ENCODE measurements around the gene MYH9. TPM values are rescaled to one million over a fixed set of nuclear protein-coding genes. Genes with fewer than 3 reads are reported as not detected.
"Not testable (repeated sequence)": the region's sequence is repeated elsewhere in the genome, so short reads cannot be mapped to it uniquely, and the experiment has no call there.

The MYH9 gene
- total RNA-seq, 1 experiment from 2014 or later = 653 TPM

DNA sequence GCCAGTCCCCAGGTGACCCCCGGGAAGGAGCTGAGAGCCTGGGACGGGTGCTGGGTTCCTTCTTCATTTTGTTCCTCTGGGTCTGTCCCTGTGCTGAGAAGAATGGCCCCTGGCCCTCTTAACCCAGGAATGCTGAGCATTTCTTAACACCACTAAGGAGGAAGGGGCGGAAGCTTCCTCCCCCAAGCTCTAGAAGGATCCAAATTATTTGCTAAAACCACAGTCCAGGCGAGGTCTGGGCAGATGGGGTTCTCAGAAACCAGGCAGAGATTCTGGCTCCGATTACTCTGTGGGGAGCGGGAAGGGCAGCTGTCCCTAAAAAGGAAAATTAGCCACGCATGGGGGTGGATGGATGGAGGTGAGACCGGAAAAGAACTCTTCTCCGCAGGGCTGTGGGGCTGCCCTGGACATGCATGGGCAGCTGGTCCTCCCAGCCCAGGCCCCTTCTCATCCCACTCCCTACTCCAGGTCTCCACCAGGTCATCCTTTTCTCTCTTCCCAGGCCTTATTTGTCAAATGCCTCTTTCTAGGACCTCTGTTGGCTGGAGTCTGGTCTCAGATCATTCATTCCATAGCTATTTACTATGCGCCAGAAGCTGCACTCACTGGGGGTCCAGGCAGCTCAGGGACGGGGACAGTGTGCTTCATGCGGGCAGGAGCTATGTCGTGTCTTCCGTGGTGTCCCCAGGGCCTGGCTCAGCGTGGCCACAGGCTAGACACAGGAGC lies 45.0 kb upstream of the MYH9 start:
- DNase-seq (ENCODE audit: unreplicated experiment) = no peak
- intact Hi-C loops (cut with micrococcal nuclease) = no loop called here
- Mint-ChIP-seq H3K4me1 (ENCODE audit: insufficient read depth, unreplicated experiment) (peaks cover 23% of the 10 kb centered on the region), H3K4me3 (ENCODE audit: unreplicated experiment) (no peak overlapping the region), H3K27me3 (ENCODE audit: insufficient read depth, unreplicated experiment) (no peaks in the 10 kb centered on the region), H3K27ac (ENCODE audit: low read depth, unreplicated experiment) (no peak overlapping the region), H3K9me3 (ENCODE audit: unreplicated experiment) (no peaks in the 10 kb centered on the region), H3K36me3 (ENCODE audit: insufficient read depth, unreplicated experiment) (peaks cover 7% of the 10 kb centered on the region)
- ChIA-PET CTCF (interaction anchor here (0.6 to 1.2 kb wide), 3 partner anchors 9 to 1384 kb away, joined by 3 to 4 read pairs (median 3); no protein-coding TSS in a partner anchor), POLR2A (interaction anchor here (0.9 kb wide), 1 partner anchor 45 kb away, joined by 4 read pairs; the partner anchor contains the start of gene MYH9)
- TF ChIP-seq, protein P1, sequence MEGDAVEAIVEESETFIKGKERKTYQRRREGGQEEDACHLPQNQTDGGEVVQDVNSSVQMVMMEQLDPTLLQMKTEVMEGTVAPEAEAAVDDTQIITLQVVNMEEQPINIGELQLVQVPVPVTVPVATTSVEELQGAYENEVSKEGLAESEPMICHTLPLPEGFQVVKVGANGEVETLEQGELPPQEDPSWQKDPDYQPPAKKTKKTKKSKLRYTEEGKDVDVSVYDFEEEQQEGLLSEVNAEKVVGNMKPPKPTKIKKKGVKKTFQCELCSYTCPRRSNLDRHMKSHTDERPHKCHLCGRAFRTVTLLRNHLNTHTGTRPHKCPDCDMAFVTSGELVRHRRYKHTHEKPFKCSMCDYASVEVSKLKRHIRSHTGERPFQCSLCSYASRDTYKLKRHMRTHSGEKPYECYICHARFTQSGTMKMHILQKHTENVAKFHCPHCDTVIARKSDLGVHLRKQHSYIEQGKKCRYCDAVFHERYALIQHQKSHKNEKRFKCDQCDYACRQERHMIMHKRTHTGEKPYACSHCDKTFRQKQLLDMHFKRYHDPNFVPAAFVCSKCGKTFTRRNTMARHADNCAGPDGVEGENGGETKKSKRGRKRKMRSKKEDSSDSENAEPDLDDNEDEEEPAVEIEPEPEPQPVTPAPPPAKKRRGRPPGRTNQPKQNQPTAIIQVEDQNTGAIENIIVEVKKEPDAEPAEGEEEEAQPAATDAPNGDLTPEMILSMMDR (IDR thresholded peaks at IDR 0.05; ENCODE audit: unreplicated experiment) = no peak
- BruUV-seq (replicated peaks) = no TSS peak

DNA sequence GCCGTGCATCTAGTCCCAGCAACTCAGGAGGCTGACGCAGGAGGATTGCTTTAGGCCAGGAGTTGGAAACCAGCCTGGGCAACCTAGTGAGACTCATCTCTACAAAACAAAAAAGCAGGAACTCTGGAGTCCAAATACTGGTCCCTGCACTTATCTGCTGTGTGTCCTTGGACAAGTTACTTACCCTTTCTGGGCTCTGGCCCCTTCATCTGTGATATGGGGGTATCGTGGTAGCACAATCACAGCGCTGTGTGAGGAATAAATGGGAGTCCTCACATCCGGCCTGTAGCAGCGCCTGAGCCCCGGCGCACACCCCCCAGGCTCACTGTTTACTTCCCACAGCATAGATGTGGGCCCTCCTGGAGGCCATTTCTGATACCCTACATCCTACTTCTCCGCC lies 44.2 kb upstream of the MYH9 start:
- no TSS peak for BruUV-seq (replicated peaks)
- CTCF ChIA-PET = interaction anchor here (1.2 kb wide), 1 partner anchor 39 kb away, joined by 4 read pairs; no protein-coding TSS in a partner anchor
- H3K4me3 Mint-ChIP-seq (ENCODE audit: unreplicated experiment) = no peak overlapping the region

DNA sequence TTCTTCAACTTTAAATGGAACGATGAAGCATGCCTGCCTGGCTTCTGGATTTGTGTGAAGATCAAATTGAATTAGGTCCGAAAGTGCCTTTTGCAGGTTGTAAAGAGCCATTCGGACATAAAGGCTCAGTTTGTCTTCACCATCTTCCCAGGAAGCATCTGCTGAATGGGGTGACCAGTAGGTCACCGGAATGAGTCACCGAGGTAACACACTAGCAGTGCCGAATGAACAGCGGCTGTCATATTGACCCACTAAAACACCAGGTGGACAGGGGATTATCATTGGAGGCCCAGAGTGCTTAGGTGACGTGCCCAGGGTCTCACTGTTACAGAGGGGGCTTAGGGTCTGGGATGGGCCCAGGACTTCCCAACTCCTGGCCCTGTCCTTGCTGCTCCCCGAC lies 43.1 kb upstream of the MYH9 start:
- Mint-ChIP-seq H3K9me3 (ENCODE audit: unreplicated experiment) (no peaks in the 10 kb centered on the region), H3K27me3 (ENCODE audit: insufficient read depth, unreplicated experiment) (no peaks in the 10 kb centered on the region), H3K36me3 (ENCODE audit: insufficient read depth, unreplicated experiment) (peaks cover 7% of the 10 kb centered on the region), H3K4me1 (ENCODE audit: insufficient read depth, unreplicated experiment) (peaks cover 20% of the 10 kb centered on the region), H3K27ac (ENCODE audit: low read depth, unreplicated experiment) (no peak overlapping the region), H3K4me3 (ENCODE audit: unreplicated experiment) (no peak overlapping the region)
- intact Hi-C loops (cut with micrococcal nuclease) = no loop called here
- TF ChIP-seq, protein P1 (IDR thresholded peaks at IDR 0.05; ENCODE audit: unreplicated experiment) = no peak
- no TSS peak for BruUV-seq (replicated peaks)
- ChIA-PET CTCF (no interaction called here), POLR2A (no interaction called here)
- DNase-seq (ENCODE audit: unreplicated experiment) = no peak

More for the DNA sequence above, 44.2 kb upstream of the MYH9 start:
- H3K36me3 Mint-ChIP-seq (ENCODE audit: insufficient read depth, unreplicated experiment) = peaks cover 7% of the 10 kb centered on the region
- H3K9me3 Mint-ChIP-seq (ENCODE audit: unreplicated experiment) = no peaks in the 10 kb centered on the region
- no peak overlapping the region for H3K27ac Mint-ChIP-seq (ENCODE audit: low read depth, unreplicated experiment)
- DNase-seq (ENCODE audit: unreplicated experiment) = no peak
- intact Hi-C loops (cut with micrococcal nuclease) = no loop called here
- H3K4me1 Mint-ChIP-seq (ENCODE audit: insufficient read depth, unreplicated experiment) = peaks cover 23% of the 10 kb centered on the region
- no peaks in the 10 kb centered on the region for H3K27me3 Mint-ChIP-seq (ENCODE audit: insufficient read depth, unreplicated experiment)
- POLR2A ChIA-PET = interaction anchor here (0.9 kb wide), 1 partner anchor 44 kb away, joined by 4 read pairs; the partner anchor contains the start of gene MYH9
- TF ChIP-seq, protein P1 (IDR thresholded peaks at IDR 0.05; ENCODE audit: unreplicated experiment) = no peak

DNA sequence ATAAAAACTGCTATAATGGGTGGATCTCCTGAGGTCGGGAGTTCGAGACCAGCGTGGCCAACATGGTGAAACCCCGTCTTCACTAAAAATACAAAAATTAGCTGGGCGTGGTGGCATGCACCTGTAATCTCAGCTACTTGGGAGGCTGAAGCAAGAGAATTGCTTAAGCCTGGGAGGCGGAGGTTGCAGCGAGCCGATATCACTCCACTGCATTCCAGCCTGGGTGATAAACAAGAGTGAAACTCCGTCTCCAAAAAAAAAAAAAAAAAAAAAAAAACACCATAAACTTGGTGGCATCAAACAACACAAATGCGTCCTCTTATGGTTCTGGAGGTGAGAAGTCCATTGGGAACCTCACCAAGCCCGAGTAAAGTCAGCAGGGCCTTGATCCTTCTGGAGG lies 40.2 kb upstream of the MYH9 start:
- CTCF ChIA-PET; H3K36me3 Mint-ChIP-seq (ENCODE audit: insufficient read depth, unreplicated experiment); H3K27ac Mint-ChIP-seq (ENCODE audit: low read depth, unreplicated experiment); H3K4me3 Mint-ChIP-seq (ENCODE audit: unreplicated experiment); DNase-seq (ENCODE audit: unreplicated experiment); H3K9me3 Mint-ChIP-seq (ENCODE audit: unreplicated experiment); H3K4me1 Mint-ChIP-seq (ENCODE audit: insufficient read depth, unreplicated experiment); BruUV-seq (replicated peaks); intact Hi-C loops (cut with micrococcal nuclease); H3K27me3 Mint-ChIP-seq (ENCODE audit: insufficient read depth, unreplicated experiment): not testable (repeated sequence)
- POLR2A ChIA-PET = interaction anchor here (0.6 kb wide), 1 partner anchor 40 kb away, joined by 3 read pairs; the partner anchor contains the start of gene MYH9

All from MCF 10A (cell line).